Iris pigment epithelial cell (primary cell): Measurements from ENCODE around the gene HOXD4.

Source experiments
- DNase-seq: peaks from one replicate; pipeline ENCODE4 v3.0.0-alpha.2; 2011; ENCODE audit warnings: low read depth

The HOXD4 gene

GRCh38 chr2:176156807-176157498 is 5.6 kb downstream of the HOXD4 start, which contains the start of gene HOXD3:
Gene HOXD3 (plus strand): TSS chr2:176157307. CDS start chr2:176169115, 11,808 bp downstream.
- DNase-seq, result no peak

- no peak for DNase-seq
Measured at GRCh38 chr2:176157499-176158185, 6.3 kb downstream of the HOXD4 start.

GRCh38 chr2:176158186-176158591 is 6.8 kb downstream of the HOXD4 start:
- DNase-seq, result no peak

GRCh38 chr2:176158855-176159662 is 7.7 kb downstream of the HOXD4 start:
- DNase-seq, result no peak

GRCh38 chr2:176159663-176160250 is 8.4 kb downstream of the HOXD4 start:
- DNase-seq, result no peak

GRCh38 chr2:176160251-176160985 is 9.1 kb downstream of the HOXD4 start:
- no peak for DNase-seq

GRCh38 chr2:176160986-176161824 is 9.9 kb downstream of the HOXD4 start:
- DNase-seq, result no peak

GRCh38 chr2:176161825-176162626 is 10.7 kb downstream of the HOXD4 start:
- DNase-seq, result peak; percentile 12

GRCh38 chr2:176162911-176163671 is 11.7 kb downstream of the HOXD4 start:
- no peak for DNase-seq

- no peak for DNase-seq
Measured at GRCh38 chr2:176163672-176164056, 12.3 kb downstream of the HOXD4 start.

GRCh38 chr2:176164201-176164600 is 12.9 kb downstream of the HOXD4 start:
- DNase-seq, result no peak

GRCh38 chr2:176164611-176165369 is 13.4 kb downstream of the HOXD4 start:
- DNase-seq, result no peak

GRCh38 chr2:176165370-176166050 is 14.2 kb downstream of the HOXD4 start:
- no peak for DNase-seq

GRCh38 chr2:176166272-176166671 is 14.9 kb downstream of the HOXD4 start:
- DNase-seq, result no peak

GRCh38 chr2:176167398-176167797 is 16.0 kb downstream of the HOXD4 start:
- DNase-seq, result no peak

GRCh38 chr2:176169181-176169580 is 17.8 kb downstream of the HOXD4 start:
- DNase-seq, result no peak

- DNase-seq, result no peak
Measured at GRCh38 chr2:176169711-176170110, 18.4 kb downstream of the HOXD4 start.
